ENCODE results near the gene AFP.

DNA sequence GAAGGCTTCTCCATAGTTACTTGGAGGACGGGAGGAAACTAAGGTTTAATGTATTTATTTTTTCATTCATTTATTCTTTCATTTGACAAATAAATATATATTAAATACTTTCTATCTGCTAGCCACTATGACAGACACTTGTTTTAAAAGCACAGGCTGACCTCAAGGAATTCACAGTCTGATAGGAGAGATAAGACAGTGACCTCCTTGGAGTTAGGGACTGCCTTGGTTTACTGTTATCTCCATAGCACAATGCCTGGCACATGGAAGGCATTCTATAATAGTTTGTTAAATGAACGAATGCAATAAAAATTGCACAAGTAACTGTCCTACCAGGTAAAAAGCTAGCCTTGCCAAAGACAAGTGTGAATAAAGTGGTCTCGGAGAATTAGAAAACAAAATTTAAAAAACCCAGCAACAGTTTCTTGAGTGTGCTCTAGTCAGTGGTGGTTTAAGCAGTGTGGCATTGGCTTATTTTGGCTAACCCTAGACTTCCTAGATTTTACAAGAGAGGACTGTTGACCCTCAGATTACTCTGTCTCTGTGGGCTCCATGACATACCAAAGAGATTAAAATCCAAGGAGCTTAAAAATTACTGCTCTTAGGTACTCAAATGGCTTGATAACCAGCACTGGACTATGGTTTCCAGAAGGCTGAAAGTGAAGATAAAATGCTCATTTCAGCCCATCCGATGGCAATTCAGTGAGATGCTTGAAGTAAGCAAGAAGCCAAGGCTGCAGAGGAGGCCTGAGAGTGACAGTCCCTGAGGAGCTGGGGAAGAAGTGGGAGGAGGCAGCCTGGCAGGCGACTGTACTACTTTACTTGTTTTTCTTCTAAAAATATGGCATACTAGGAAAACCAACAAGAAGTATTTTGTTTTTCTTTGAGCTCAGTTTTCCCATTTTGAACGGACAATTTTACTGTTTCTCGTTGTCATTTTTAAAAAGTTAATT lies 9.6 kb downstream of the AFP start:
- TF ChIP-seq CTCF (IDR thresholded peaks at IDR 0.05; ENCODE audit: insufficient read depth, low read depth, low read length) (no peak), EZH2 (IDR thresholded peaks at IDR 0.05; ENCODE audit: insufficient read depth, low read length) (no peak)
